CD14-positive monocyte (primary cell): ENCODE results near the gene CACTIN. TPM values are rescaled to one million over a fixed set of nuclear protein-coding genes. Genes with fewer than 3 reads are reported as not detected.
A peak's percentile ranks its signal among the peaks of the same experiment; 100 is the strongest.

Source experiments
- DNase-seq, 3 donors: peaks; one replicate each; pipeline ENCODE4 v3.0.0-alpha.2; 2011 to 2022
- H2AFZ ChIP-seq: 2 replicates; pipeline ENCODE4 v1.6.0; 2012; ENCODE audit warnings: mild to moderate bottlenecking, low read depth, low read length, inconsistent platforms; ENCODE audit not compliant: insufficient read depth, poor library complexity, severe bottlenecking
- H3K27ac ChIP-seq, 2 donors: 1 replicate in 1 of 2; 2 replicates in 1 of 2; pipeline ENCODE4 v1.5.1; 2012 to 2013; ENCODE audit warnings: low read length in 2 of 2, control low read depth in 1 of 2, inconsistent platforms in 1 of 2, low read depth in 1 of 2, mild to moderate bottlenecking in 1 of 2
- H3K27me3 ChIP-seq, 2 donors: one replicate each; pipeline versions ENCODE4 v1.6.0 to v1.6.1; 2011 to 2013; ENCODE audit warnings: low read length in 2 of 2; ENCODE audit not compliant: control insufficient read depth in 2 of 2, insufficient read depth in 2 of 2
- H3K36me3 ChIP-seq, 2 donors: replicated peaks in 1 of 2; 1 replicate in 1 of 2; 2 replicates in 1 of 2; pipeline versions ENCODE4 v1.5.1 to v1.6.1; 2012 to 2013; ENCODE audit warnings: low read length in 2 of 2, control low read depth in 1 of 2, inconsistent platforms in 1 of 2, mild to moderate bottlenecking in 1 of 2; ENCODE audit not compliant: insufficient read depth in 2 of 2, control insufficient read depth in 1 of 2
- H3K4me1 ChIP-seq, 2 donors: 1 replicate in 1 of 2; 2 replicates in 1 of 2; pipeline versions ENCODE4 v1.5.1 to v1.6.1; 2012 to 2013; ENCODE audit warnings: low read length in 2 of 2, control low read depth in 1 of 2, inconsistent platforms in 1 of 2, mild to moderate bottlenecking in 1 of 2, moderate library complexity in 1 of 2; ENCODE audit not compliant: insufficient read depth in 2 of 2, control insufficient read depth in 1 of 2
- H3K4me2 ChIP-seq: replicated peaks from 2 replicates; pipeline ENCODE3; 2012; ENCODE audit warnings: low read length, moderate library complexity, mild to moderate bottlenecking; ENCODE audit not compliant: poor library complexity, severe bottlenecking; ENCODE audit errors: extremely low read depth
- H3K4me3 ChIP-seq, 3 experiments: fragments of 200-600 bp in 1 of 3; sonication (generic) in 1 of 3; replicated peaks in 1 of 3; 1 replicate in 2 of 3; 2 replicates in 1 of 3; pipeline ENCODE4 v1.5.1; 2011 to 2013; ENCODE audit warnings: low read length in 3 of 3, mild to moderate bottlenecking in 3 of 3, control low read depth in 2 of 3, low read depth in 2 of 3, inconsistent platforms in 1 of 3, moderate library complexity in 1 of 3
- H3K79me2 ChIP-seq: 2 replicates; pipeline ENCODE4 v1.6.0; 2012; ENCODE audit warnings: mild to moderate bottlenecking, control low read depth, inconsistent platforms, low read length, moderate library complexity; ENCODE audit not compliant: insufficient read depth
- H3K9ac ChIP-seq: 2 replicates; pipeline ENCODE4 v1.6.0; 2017; ENCODE audit warnings: low read length, mild to moderate bottlenecking; ENCODE audit not compliant: insufficient read depth, poor library complexity, severe bottlenecking
- H3K9me3 ChIP-seq, 2 donors: replicated peaks in 1 of 2; 1 replicate in 1 of 2; 2 replicates in 1 of 2; pipeline versions ENCODE4 v1.5.1 to v1.6.1; 2012 to 2013; ENCODE audit warnings: low read length in 2 of 2, control low read depth in 1 of 2; ENCODE audit not compliant: control insufficient read depth in 1 of 2, insufficient read depth in 1 of 2
- H4K20me1 ChIP-seq: 2 replicates; pipeline ENCODE4 v1.6.0; 2012; ENCODE audit warnings: mild to moderate bottlenecking, low read length, control low read depth, moderate library complexity; ENCODE audit not compliant: insufficient read depth
- H3K27ac Mint-ChIP-seq, 7 donors: one replicate each; pipeline ENCODE4 v1.8.0; 2020; ENCODE audit warnings: mild to moderate bottlenecking in 7 of 7, mixed read lengths in 7 of 7, moderate library complexity in 6 of 7, inconsistent platforms in 2 of 7
- H3K27me3 Mint-ChIP-seq, 3 donors: one replicate each; pipeline ENCODE4 v1.8.0; 2021 to 2022; ENCODE audit warnings: low read depth in 3 of 3, mild to moderate bottlenecking in 3 of 3, mixed read lengths in 3 of 3, moderate library complexity in 3 of 3, inconsistent platforms in 1 of 3
- H3K36me3 Mint-ChIP-seq, 2 donors: one replicate each; pipeline ENCODE4 v1.8.0; 2020; ENCODE audit warnings: mixed read lengths in 2 of 2, inconsistent platforms in 1 of 2, mild to moderate bottlenecking in 1 of 2
- H3K4me1 Mint-ChIP-seq: one replicate; pipeline ENCODE4 v1.8.0; 2020; ENCODE audit warnings: mild to moderate bottlenecking, mixed read lengths
- H3K4me3 Mint-ChIP-seq, 2 donors: one replicate each; pipeline ENCODE4 v1.8.0; 2020; ENCODE audit warnings: mild to moderate bottlenecking in 2 of 2, mixed read lengths in 2 of 2, moderate library complexity in 1 of 2
- H3K9me3 Mint-ChIP-seq, 7 donors: one replicate each; pipeline ENCODE4 v1.8.0; 2020 to 2022; ENCODE audit warnings: mixed read lengths in 7 of 7, mild to moderate bottlenecking in 6 of 7, moderate library complexity in 6 of 7, inconsistent platforms in 2 of 7
- WGBS: methylation state at CpG from one replicate; pipeline ENCODE4 v1.1.5; 2013; ENCODE audit warnings: missing lambda C conversion rate; ENCODE audit not compliant: insufficient coverage; 5-methylcytosine and 5-hydroxymethylcytosine counted together
- intact Hi-C, 2 donors: fragments of 100-400 bp; cut with micrococcal nuclease; formaldehyde crosslinking; loops; one replicate each; pipeline versions ENCODE4 v1.15.0 to v1.15.1; 2023
- polyA plus RNA-seq, 3 donors: library from polyadenylated mRNA; depleted of rRNA in 1 of 3; unstranded in 2 of 3; stranded (reverse) in 1 of 3; fragments of 300-500 nt in 2 of 3; fragments of >200 nt in 1 of 3; fragmentation: Illumina TruSeq in 2 of 3; gene quantifications; 1 replicate in 2 of 3; 2 replicates in 1 of 3; pipeline ENCODE4 v1.2.3, GENCODE V29; 2012 to 2021
- TF ChIP-seq, protein P1 (sequence below): fragments of 200-600 bp; IDR thresholded peaks from one replicate; pipeline ENCODE4 v1.8.0; 2022; ENCODE audit warnings: antibody characterized with exemption, mild to moderate bottlenecking

The CACTIN gene
- polyA plus RNA-seq, 3 donors, result 2.5 to 19.4 (median 3.0) TPM

DNA sequence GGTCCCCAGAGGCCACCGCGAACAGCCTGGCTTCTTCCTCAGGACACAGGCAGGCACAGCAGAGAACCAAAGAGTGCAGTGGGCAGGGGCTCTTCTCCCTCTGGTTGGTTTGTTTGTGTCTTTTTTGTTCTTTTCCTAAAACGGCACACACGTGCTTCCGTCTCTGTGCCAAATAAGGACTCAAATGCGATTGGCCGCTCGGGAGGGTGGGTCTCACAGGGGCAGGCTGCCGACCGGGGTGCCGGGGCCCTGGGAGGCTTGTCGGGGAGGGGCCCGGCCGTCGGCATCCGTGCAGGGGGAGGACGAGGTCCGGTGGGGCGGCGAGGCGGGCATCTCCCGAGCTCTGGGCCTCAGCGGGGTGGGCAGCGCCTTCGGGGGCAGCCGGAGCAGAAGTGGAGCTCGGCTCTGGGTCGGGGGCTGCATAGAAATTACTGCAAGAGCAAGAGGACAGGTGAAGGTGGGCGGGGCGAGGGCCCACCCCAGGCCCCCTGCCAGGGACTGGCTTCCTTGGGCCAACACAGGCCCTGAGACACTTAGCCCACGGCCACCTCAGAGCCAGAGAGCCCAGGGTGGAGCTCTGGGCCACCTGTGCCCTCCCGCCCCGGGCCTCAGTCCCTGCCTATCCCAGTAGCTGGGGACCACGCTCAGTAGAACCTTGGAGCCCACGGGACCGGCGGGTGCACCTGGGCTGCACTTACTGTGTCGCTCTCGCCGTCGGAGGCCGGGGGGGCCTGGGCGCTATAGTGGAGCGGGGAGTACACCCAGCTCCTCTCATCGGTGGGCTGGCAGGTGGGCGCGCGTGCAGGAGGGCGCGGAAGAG lies 6.4 kb upstream of the CACTIN start:
- peaks cover 39% of the 10 kb centered on the region in 2 donors for H3K36me3 ChIP-seq
- no peaks in the 10 kb centered on the region for H3K79me2 ChIP-seq
- no peak overlapping the region for H3K4me3 ChIP-seq
- no peaks in the 10 kb centered on the region for H3K9me3 Mint-ChIP-seq
- no peak overlapping the region for H3K4me3 Mint-ChIP-seq
- TF ChIP-seq, protein P1, sequence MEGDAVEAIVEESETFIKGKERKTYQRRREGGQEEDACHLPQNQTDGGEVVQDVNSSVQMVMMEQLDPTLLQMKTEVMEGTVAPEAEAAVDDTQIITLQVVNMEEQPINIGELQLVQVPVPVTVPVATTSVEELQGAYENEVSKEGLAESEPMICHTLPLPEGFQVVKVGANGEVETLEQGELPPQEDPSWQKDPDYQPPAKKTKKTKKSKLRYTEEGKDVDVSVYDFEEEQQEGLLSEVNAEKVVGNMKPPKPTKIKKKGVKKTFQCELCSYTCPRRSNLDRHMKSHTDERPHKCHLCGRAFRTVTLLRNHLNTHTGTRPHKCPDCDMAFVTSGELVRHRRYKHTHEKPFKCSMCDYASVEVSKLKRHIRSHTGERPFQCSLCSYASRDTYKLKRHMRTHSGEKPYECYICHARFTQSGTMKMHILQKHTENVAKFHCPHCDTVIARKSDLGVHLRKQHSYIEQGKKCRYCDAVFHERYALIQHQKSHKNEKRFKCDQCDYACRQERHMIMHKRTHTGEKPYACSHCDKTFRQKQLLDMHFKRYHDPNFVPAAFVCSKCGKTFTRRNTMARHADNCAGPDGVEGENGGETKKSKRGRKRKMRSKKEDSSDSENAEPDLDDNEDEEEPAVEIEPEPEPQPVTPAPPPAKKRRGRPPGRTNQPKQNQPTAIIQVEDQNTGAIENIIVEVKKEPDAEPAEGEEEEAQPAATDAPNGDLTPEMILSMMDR, result no peak
- no peak overlapping the region for H2AFZ ChIP-seq
- peaks cover 21 to 55% of the 10 kb centered on the region in 2 donors for H3K36me3 Mint-ChIP-seq
- WGBS, result 96% methylated on average over 40 of the region's 50 CpGs
- no peaks in the 10 kb centered on the region for H3K4me1 ChIP-seq
- peak overlapping the region in 2 of 7 donors; percentile 64 to 73 for H3K27ac Mint-ChIP-seq
- H3K4me2 ChIP-seq, result no peak overlapping the region
- intact Hi-C loops, result no loop called here
- no peaks in the 10 kb centered on the region for H4K20me1 ChIP-seq
- H3K27me3 ChIP-seq, result no peaks in the 10 kb centered on the region
- no peak overlapping the region for H3K27ac ChIP-seq
- no peak for DNase-seq
- H3K4me1 Mint-ChIP-seq, result no peaks in the 10 kb centered on the region
- H3K27me3 Mint-ChIP-seq, result peaks cover 0 to 2% (median 2%) of the 10 kb centered on the region in 3 donors
- no peak overlapping the region for H3K9ac ChIP-seq
- H3K9me3 ChIP-seq, result no peaks in the 10 kb centered on the region

DNA sequence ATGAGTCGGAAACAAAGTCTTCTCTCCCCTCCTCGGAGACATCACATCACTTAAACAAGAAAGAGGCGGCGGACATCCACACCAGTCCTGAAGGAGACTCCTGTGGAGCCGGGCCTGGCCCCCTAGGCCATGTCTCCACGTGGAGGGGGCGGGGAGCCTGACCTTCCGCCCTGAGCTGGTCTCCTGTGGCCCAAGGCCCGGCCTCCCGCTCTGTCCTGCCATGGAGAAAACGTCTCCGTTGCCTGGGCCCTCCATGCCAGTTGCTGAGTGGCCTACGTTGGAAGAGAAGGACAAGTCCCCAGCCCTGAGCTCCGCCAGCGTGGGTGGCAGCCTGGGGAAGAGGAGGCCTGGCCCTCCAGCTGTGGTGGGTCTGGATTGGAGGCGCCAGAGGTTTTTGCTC lies 5.5 kb upstream of the CACTIN start:
- 93% methylated on average over 11 of the region's 16 CpGs for WGBS
- no peaks in the 10 kb centered on the region for H3K4me1 Mint-ChIP-seq
- Histone ChIP-seq H4K20me1 (no peaks in the 10 kb centered on the region), H3K27ac (no peak overlapping the region), H3K9me3 (no peaks in the 10 kb centered on the region), H3K79me2 (no peaks in the 10 kb centered on the region), H3K4me2 (no peak overlapping the region), H3K4me1 (peaks cover 4% of the 10 kb centered on the region in 2 donors), H3K36me3 (peaks cover 33 to 34% of the 10 kb centered on the region in 2 donors), H3K9ac (no peak overlapping the region), H3K4me3 (no peak overlapping the region), H2AFZ (no peak overlapping the region), H3K27me3 (no peaks in the 10 kb centered on the region)
- no peaks in the 10 kb centered on the region for H3K9me3 Mint-ChIP-seq
- no peak for DNase-seq
- peak overlapping the region in 1 of 7 donors; percentile 77 for H3K27ac Mint-ChIP-seq
- H3K36me3 Mint-ChIP-seq, result peaks cover 19 to 50% of the 10 kb centered on the region in 2 donors
- H3K4me3 Mint-ChIP-seq, result no peak overlapping the region
- TF ChIP-seq, protein P1, result no peak
- peaks cover 0 to 2% (median 2%) of the 10 kb centered on the region in 3 donors for H3K27me3 Mint-ChIP-seq
- intact Hi-C loops, result no loop called here
